Measurements from ENCODE around the gene PEBP1. TPM values are rescaled to one million over a fixed set of nuclear protein-coding genes. Genes with fewer than 3 reads are reported as not detected.

PEBP1 gene
- total and polyA plus RNA-seq, 2 of the 4 experiments (the other 2 are of a cell fraction), result 129 to 161 TPM

DNA sequence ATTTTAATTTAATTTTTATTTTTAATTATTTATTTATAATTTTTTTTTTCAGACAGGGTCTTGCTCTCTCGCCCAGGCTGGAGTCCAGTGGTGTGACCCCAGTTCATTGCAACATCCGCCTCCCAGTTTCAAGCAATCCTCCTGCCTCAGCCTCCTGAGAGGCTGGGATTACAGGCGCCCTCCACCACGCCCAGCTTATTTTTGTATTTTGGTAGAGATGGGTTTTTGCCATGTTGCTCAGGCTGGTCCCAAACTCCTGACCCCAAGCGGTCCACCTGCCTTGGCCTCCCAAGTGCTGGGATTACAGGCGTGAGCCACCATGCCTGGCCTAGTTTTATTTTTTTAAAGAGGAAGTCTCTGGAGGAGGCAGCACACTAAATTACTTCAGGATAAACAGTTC is 13.7 kb upstream of the PEBP1 start:
- no peaks in the 10 kb centered on the region for H3K9me3 ChIP-seq (ENCODE audit: control insufficient read depth, insufficient read depth, low read length)
- H3K27ac ChIP-seq (ENCODE audit: insufficient read depth, low read length), result no peak overlapping the region
- no peak overlapping the region for H3K9ac ChIP-seq (ENCODE audit: low read depth, low read length)
- in situ Hi-C loops (cut with MboI; ENCODE audit: low sequenced_read_pairs) (no loop called here), intact Hi-C loops (cut with micrococcal nuclease) (loop anchor here (5.0 kb wide), 1 partner anchor 245 kb away; no protein-coding TSS in a partner anchor), dilution Hi-C loops (cut with HindIII; ENCODE audit: low sequenced_read_pairs, unreplicated experiment) (no loop called here)
- ATAC-seq (ENCODE audit: low read depth) (no peak), DNase-seq (no peak)
- no peaks in the 10 kb centered on the region for H3K79me1 ChIP-seq (ENCODE audit: low read depth in 1 of 2, low read length in 2 of 2)
- H2BK20ac ChIP-seq (ENCODE audit: low read depth, low read length), result no peak overlapping the region
- POLR2A ChIA-PET (ENCODE audit: unreplicated experiment), result no interaction called here
- no peak overlapping the region for H4K91ac ChIP-seq (ENCODE audit: insufficient read depth, low read depth, low read length)
- no peak overlapping the region for H3K4ac ChIP-seq (ENCODE audit: low read depth, low read length)
- peaks cover 2% of the 10 kb centered on the region; the same call in 1 of the 2 replicates for H3K4me1 ChIP-seq (ENCODE audit: control insufficient read depth, insufficient read depth, low read length)
- H3K36me3 ChIP-seq (ENCODE audit: control insufficient read depth, insufficient read depth, low read length), result no peaks in the 10 kb centered on the region
- H4K5ac ChIP-seq (ENCODE audit: low read depth, low read length), result no peak overlapping the region
- H3K18ac ChIP-seq (ENCODE audit: low read depth, low read length), result no peak overlapping the region
- H3K23ac ChIP-seq (ENCODE audit: low read depth, low read length), result no peak overlapping the region
- WGBS, 2 experiments (ENCODE audit: extremely low coverage in 2 of 2, insufficient read length in 1 of 2), result no CpG with 5 or more reads among the region's 6 CpGs
- no peak overlapping the region for H3K4me3 ChIP-seq (ENCODE audit: insufficient read depth, low read depth, low read length)
- no peak overlapping the region for H2AFZ ChIP-seq (replicated peaks; ENCODE audit: low read length, poor library complexity)
- TF ChIP-seq POLR2A (IDR thresholded peaks at IDR 0.05; ENCODE audit: low read depth, low read length), result no peak
- TF ChIP-seq MAZ (IDR thresholded peaks at IDR 0.05; ENCODE audit: borderline replicate concordance, low read depth, low read length), result no peak
- TF ChIP-seq, protein P1, sequence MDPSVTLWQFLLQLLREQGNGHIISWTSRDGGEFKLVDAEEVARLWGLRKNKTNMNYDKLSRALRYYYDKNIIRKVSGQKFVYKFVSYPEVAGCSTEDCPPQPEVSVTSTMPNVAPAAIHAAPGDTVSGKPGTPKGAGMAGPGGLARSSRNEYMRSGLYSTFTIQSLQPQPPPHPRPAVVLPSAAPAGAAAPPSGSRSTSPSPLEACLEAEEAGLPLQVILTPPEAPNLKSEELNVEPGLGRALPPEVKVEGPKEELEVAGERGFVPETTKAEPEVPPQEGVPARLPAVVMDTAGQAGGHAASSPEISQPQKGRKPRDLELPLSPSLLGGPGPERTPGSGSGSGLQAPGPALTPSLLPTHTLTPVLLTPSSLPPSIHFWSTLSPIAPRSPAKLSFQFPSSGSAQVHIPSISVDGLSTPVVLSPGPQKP (IDR thresholded peaks at IDR 0.05; ENCODE audit: borderline replicate concordance, low read depth, low read length), result no peak
- TF ChIP-seq MXI1 (IDR thresholded peaks at IDR 0.05; ENCODE audit: borderline replicate concordance, low read depth, low read length), result no peak
- no peak for TF ChIP-seq CEBPB (IDR thresholded peaks at IDR 0.05; ENCODE audit: low read depth, low read length)
- no peak for TF ChIP-seq RAD21 (IDR thresholded peaks at IDR 0.05; ENCODE audit: low read length)
- TF ChIP-seq, protein P2, sequence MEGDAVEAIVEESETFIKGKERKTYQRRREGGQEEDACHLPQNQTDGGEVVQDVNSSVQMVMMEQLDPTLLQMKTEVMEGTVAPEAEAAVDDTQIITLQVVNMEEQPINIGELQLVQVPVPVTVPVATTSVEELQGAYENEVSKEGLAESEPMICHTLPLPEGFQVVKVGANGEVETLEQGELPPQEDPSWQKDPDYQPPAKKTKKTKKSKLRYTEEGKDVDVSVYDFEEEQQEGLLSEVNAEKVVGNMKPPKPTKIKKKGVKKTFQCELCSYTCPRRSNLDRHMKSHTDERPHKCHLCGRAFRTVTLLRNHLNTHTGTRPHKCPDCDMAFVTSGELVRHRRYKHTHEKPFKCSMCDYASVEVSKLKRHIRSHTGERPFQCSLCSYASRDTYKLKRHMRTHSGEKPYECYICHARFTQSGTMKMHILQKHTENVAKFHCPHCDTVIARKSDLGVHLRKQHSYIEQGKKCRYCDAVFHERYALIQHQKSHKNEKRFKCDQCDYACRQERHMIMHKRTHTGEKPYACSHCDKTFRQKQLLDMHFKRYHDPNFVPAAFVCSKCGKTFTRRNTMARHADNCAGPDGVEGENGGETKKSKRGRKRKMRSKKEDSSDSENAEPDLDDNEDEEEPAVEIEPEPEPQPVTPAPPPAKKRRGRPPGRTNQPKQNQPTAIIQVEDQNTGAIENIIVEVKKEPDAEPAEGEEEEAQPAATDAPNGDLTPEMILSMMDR (conservative IDR thresholded peaks at IDR 0.05; ENCODE audit: low read depth, low read length), result no peak
- TF ChIP-seq SMC3 (IDR thresholded peaks at IDR 0.05; ENCODE audit: low read depth, low read length), result no peak
- no peak for TF ChIP-seq NFE2L2 (IDR thresholded peaks at IDR 0.05; ENCODE audit: low read depth, low read length)
- TF ChIP-seq MAFK (IDR thresholded peaks at IDR 0.05; ENCODE audit: low read depth, low read length), result no peak
- TF ChIP-seq RFX5 (IDR thresholded peaks at IDR 0.05; ENCODE audit: low read depth, low read length), result no peak
- no peak for TF ChIP-seq BHLHE40 (IDR thresholded peaks at IDR 0.05; ENCODE audit: low read depth, low read length)
- no peak for TF ChIP-seq RCOR1 (IDR thresholded peaks at IDR 0.05; ENCODE audit: insufficient replicate concordance, low read length)
- no TSS peak for BruUV-seq (replicated peaks)
- no peak overlapping the region for H3K56ac ChIP-seq (ENCODE audit: extremely low read depth, insufficient read depth, low read length)
- H3K9me1 ChIP-seq (ENCODE audit: insufficient read depth, low read length), result no peaks in the 10 kb centered on the region
- H2AK5ac ChIP-seq (ENCODE audit: low read depth, low read length), result no peak overlapping the region
- H4K20me1 ChIP-seq (ENCODE audit: insufficient read depth, low read length), result no peaks in the 10 kb centered on the region
- CTCF ChIA-PET, result interaction anchor here (1.8 kb wide), 1 partner anchor 253 kb away, joined by 9 read pairs; no protein-coding TSS in a partner anchor
- H3K27me3 ChIP-seq (ENCODE audit: control insufficient read depth, insufficient read depth, low read length), result no peaks in the 10 kb centered on the region
- H2AK9ac ChIP-seq (replicated peaks; ENCODE audit: low read depth, low read length, poor library complexity), result no peak overlapping the region
- H3K14ac ChIP-seq (replicated peaks; ENCODE audit: low read depth, low read length), result no peak overlapping the region
- H2BK120ac ChIP-seq (ENCODE audit: low read depth, low read length), result no peak overlapping the region
- H2BK15ac ChIP-seq (ENCODE audit: low read depth, low read length), result no peak overlapping the region
- H2BK5ac ChIP-seq (ENCODE audit: low read depth, low read length, poor library complexity, severe bottlenecking), result no peak overlapping the region
- H4K8ac ChIP-seq (ENCODE audit: low read depth in 2 of 2, low read length in 2 of 2), result no peak overlapping the region
- no peak overlapping the region for H3K4me2 ChIP-seq (ENCODE audit: low read depth, low read length)

Measured in IMR-90 (cell line).